ENCODE data around the gene CARS1. TPM values are rescaled to one million over a fixed set of nuclear protein-coding genes. Genes with fewer than 3 reads are reported as not detected.

The CARS1 gene
- total and polyA plus RNA-seq, 9 of the 15 experiments (the other 6 are each of a cell fraction or from before 2014, with no cell fraction given) = 14.4 to 106 (median 73.6) TPM

DNA sequence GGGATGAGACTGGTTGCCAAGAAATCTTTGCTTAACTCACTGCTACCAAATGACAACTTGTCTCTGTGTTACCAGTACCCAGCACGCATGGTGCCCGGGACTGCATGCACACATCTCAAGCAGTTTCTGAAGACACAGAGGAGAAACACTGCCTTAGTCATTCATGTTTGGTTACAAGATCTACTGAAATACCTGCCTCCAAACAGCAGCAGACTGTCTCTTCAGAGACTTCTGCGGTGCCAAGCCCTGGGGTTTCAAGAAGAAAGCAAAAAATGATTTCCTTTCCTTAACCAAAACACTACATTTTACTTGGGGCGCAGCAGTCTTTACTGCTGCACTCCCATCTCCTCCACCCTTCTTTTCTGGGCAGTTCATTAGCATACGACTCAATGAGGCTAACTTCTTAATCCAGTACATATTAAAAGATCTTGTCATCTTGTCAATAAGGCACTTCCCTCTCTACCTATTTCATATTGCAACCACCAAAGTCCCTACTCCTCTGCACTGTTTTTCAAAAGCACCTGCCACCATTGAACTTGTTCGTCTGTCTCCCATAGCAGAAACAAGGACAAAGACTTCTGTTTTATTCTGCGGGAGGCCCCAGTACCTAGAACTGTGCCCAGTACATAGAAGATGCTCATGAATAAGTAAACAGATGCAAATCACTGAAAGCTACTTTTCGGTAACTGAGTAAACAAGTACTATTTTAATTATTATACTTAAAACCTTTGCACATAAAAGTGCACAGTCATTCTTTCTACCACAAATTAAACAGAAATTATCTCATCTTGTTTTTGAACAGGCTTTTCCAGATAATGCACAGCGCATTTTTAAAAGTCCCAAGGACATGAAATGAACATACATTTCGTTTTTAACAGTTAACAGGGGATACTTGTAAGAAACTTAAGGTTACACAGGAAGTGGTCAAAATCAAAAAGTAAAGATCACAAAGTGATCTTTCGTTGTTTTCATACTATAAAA, 69.1 kb downstream of the CARS1 start:
- peak overlapping the region in 1 of 2 experiments; percentile 78; a peak in 2 of 4 replicates for H3K9ac ChIP-seq (ENCODE audit: insufficient read depth in 1 of 2, low read depth in 2 of 2, low read length in 2 of 2)
- no peaks in the 10 kb centered on the region for H3K27me3 ChIP-seq (ENCODE audit: control insufficient read depth in 2 of 2, insufficient read depth in 2 of 2, low read length in 2 of 2)
- peaks cover 43% of the 10 kb centered on the region for H4K20me1 ChIP-seq (replicated peaks; ENCODE audit: control insufficient read depth, insufficient read depth, low read length)
- H3K9me1 ChIP-seq (ENCODE audit: control insufficient read depth, insufficient read depth, low read length) = peaks cover 2% of the 10 kb centered on the region
- in situ Hi-C loops (cut with MboI) (no loop called here), intact Hi-C loops (cut with micrococcal nuclease) (no loop called here)
- WGBS (ENCODE audit: insufficient coverage, low coverage, missing lambda C conversion rate) = 24% methylated on average over 11 of the region's 11 CpGs
- DNase-seq (ENCODE audit: extremely low read depth in 1 of 4, low spot score in 3 of 4) = no peak
- ATAC-seq = no peak
- peak overlapping the region; percentile 61 for H3K27ac ChIP-seq (ENCODE audit: extremely low read depth, low read depth, low read length)
- H3K4me1 ChIP-seq (replicated peaks in 1 of 2; ENCODE audit: control insufficient read depth in 2 of 2, insufficient read depth in 2 of 2, low read length in 2 of 2) = peaks cover 7 to 12% of the 10 kb centered on the region in 2 experiments; a peak in 4 of 5 replicates
- FAIRE-seq = no peak
- ChIA-PET CTCF (ENCODE audit: low intra/inter-chr PET ratio) (no interaction called here), POLR2A (interaction anchor here (0.9 to 3.0 kb wide), 6 partner anchors 8 to 34 kb away, joined by 3 to 16 read pairs (median 6); no protein-coding TSS in a partner anchor)
- no TSS peak for BruUV-seq (replicated peaks)
- H3K4me3 ChIP-seq = peak overlapping the region; percentile 52
- H3K4me2 ChIP-seq (ENCODE audit: insufficient read depth, low read length) = peak overlapping the region; percentile 93
- H3K36me3 ChIP-seq (ENCODE audit: control insufficient read depth, insufficient read depth, low read length) = peaks cover 61% of the 10 kb centered on the region
- H3K9me3 ChIP-seq (replicated peaks; ENCODE audit: control insufficient read depth, insufficient read depth, low read depth, low read length) = no peaks in the 10 kb centered on the region
- H3K79me2 ChIP-seq (ENCODE audit: control insufficient read depth, insufficient read depth, low read length) = peaks cover 94% of the 10 kb centered on the region
- H2AFZ ChIP-seq (ENCODE audit: low read depth, low read length) = no peak overlapping the region
- peak; percentile 83 for TF ChIP-seq C11orf30 (IDR thresholded peaks at IDR 0.05; ENCODE audit: low read depth)
- TF ChIP-seq ZNF695 (CRISPR knock-in tag; IDR thresholded peaks at IDR 0.05) = no peak
- TF ChIP-seq ESRRA (IDR thresholded peaks at IDR 0.05; ENCODE audit: borderline replicate concordance, low read depth) = no peak
- TF ChIP-seq, protein P1, sequence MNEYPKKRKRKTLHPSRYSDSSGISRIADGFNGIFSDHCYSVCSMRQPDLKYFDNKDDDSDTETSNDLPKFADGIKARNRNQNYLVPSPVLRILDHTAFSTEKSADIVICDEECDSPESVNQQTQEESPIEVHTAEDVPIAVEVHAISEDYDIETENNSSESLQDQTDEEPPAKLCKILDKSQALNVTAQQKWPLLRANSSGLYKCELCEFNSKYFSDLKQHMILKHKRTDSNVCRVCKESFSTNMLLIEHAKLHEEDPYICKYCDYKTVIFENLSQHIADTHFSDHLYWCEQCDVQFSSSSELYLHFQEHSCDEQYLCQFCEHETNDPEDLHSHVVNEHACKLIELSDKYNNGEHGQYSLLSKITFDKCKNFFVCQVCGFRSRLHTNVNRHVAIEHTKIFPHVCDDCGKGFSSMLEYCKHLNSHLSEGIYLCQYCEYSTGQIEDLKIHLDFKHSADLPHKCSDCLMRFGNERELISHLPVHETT (CRISPR knock-in tag; conservative IDR thresholded peaks at IDR 0.05 in 1 of 2, IDR thresholded peaks at IDR 0.05 in 1 of 2) = 0 out of 4 replicates have a peak, but pooled peaks of 1 of the 2 experiments have one; percentile 8
- TF ChIP-seq ZNF436 (CRISPR knock-in tag; IDR thresholded peaks at IDR 0.05) = no peak
- TF ChIP-seq GATAD2A (IDR thresholded peaks at IDR 0.05) = no peak
- TF ChIP-seq MEF2A (IDR thresholded peaks at IDR 0.05; ENCODE audit: control insufficient read depth, low read depth, low read length) = no peak
- TF ChIP-seq SIN3A (IDR thresholded peaks at IDR 0.05; ENCODE audit: borderline replicate concordance in 2 of 2, control insufficient read depth in 1 of 2, low read depth in 2 of 2, low read length in 2 of 2) = no peak
- TF ChIP-seq HDAC1 (IDR thresholded peaks at IDR 0.05) = no peak
- no peak for TF ChIP-seq POLR2A (conservative IDR thresholded peaks at IDR 0.05)
- 0 out of 2 replicates have a peak, but pooled peaks have one; percentile 22 for TF ChIP-seq ARID1B (IDR thresholded peaks at IDR 0.05)
- TF ChIP-seq BDP1 (IDR thresholded peaks at IDR 0.05; ENCODE audit: insufficient read depth, insufficient read length) = no peak
- TF ChIP-seq ZNF79 (CRISPR knock-in tag; IDR thresholded peaks at IDR 0.05; ENCODE audit: low read depth) = no peak
- TF ChIP-seq ZNF316 (IDR thresholded peaks at IDR 0.05) = peak; percentile 89
- TF ChIP-seq ETV1 (tag; conservative IDR thresholded peaks at IDR 0.05; ENCODE audit: low read depth) = 0 out of 2 replicates have a peak, but pooled peaks have one; percentile 22
- no peak for TF ChIP-seq ZNF57 (CRISPR knock-in tag; IDR thresholded peaks at IDR 0.05)
- TF ChIP-seq KAT7 (CRISPR knock-in tag; IDR thresholded peaks at IDR 0.05; ENCODE audit: borderline replicate concordance) = peak; percentile 14; the same call in 1 of the 2 replicates
- TF ChIP-seq, protein P2, sequence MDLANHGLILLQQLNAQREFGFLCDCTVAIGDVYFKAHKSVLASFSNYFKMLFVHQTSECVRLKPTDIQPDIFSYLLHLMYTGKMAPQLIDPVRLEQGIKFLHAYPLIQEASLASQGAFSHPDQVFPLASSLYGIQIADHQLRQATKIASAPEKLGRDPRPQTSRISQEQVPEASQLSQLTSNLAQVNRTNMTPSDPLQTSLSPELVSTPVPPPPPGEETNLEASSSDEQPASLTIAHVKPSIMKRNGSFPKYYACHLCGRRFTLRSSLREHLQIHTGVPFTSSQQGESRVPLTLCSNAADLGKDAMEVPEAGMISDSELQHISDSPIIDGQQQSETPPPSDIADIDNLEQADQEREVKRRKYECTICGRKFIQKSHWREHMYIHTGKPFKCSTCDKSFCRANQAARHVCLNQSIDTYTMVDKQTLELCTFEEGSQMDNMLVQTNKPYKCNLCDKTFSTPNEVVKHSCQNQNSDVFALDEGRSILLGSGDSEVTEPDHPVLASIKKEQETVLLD (IDR thresholded peaks at IDR 0.05) = no peak
- no peak for TF ChIP-seq CTBP1 (IDR thresholded peaks at IDR 0.05; ENCODE audit: borderline replicate concordance)
- TF ChIP-seq SMARCA4 (IDR thresholded peaks at IDR 0.05) = 0 out of 2 replicates have a peak, but pooled peaks have one; percentile 22
